Measurements from ENCODE around the gene RAP1GAP.

RAP1GAP gene

DNA sequence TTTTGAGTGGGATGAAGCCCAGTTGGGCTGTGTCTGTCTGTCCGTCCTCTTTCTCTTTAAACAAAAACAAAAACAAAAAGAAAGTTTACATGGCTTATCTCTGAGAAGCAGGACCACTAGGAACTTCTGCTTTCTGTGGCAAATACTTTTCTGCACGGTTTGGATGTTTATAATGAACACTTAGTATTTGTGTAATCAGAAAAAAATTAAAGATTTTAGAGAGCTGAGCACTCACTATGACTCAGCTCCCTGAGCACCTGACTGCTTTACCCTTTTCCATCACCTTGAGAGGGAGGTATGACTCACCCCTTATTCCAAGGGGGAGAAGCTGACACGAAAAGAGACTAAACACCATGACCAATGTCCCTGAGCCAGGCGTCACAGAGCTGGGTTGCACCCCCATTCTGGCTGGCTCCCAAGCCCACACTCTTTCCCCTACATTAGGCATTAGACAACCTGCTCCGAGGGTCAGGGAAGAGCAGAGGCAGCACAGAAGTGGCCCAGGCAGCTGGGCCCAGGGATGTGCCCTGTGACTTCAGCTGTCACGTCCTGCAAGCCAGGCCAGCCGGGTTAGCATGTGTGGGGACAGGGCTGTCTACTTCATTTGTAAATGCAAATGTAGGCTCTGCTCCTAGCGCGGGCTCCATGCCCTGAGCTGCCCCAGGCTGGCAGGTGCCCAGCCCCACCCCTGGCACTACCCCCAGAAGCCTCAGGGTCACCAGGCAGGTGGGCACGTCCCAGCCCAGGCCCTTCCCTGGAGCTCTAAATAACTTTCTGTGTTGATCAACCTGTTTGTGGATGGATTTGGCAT is 30.4 kb downstream of the RAP1GAP start:
- no peaks in the 10 kb centered on the region for H3K27me3 ChIP-seq
- H3K36me3 ChIP-seq, result no peaks in the 10 kb centered on the region
- H3K9me3 ChIP-seq, result no peaks in the 10 kb centered on the region
- DNase-seq, result no peak
- H3K4me3 ChIP-seq (ENCODE audit: low read depth, low read length), result no peak overlapping the region
- H3K4me1 ChIP-seq, result no peaks in the 10 kb centered on the region
- TF ChIP-seq, protein P1, sequence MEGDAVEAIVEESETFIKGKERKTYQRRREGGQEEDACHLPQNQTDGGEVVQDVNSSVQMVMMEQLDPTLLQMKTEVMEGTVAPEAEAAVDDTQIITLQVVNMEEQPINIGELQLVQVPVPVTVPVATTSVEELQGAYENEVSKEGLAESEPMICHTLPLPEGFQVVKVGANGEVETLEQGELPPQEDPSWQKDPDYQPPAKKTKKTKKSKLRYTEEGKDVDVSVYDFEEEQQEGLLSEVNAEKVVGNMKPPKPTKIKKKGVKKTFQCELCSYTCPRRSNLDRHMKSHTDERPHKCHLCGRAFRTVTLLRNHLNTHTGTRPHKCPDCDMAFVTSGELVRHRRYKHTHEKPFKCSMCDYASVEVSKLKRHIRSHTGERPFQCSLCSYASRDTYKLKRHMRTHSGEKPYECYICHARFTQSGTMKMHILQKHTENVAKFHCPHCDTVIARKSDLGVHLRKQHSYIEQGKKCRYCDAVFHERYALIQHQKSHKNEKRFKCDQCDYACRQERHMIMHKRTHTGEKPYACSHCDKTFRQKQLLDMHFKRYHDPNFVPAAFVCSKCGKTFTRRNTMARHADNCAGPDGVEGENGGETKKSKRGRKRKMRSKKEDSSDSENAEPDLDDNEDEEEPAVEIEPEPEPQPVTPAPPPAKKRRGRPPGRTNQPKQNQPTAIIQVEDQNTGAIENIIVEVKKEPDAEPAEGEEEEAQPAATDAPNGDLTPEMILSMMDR (IDR thresholded peaks at IDR 0.05; ENCODE audit: low read depth, low read length), result no peak

DNA sequence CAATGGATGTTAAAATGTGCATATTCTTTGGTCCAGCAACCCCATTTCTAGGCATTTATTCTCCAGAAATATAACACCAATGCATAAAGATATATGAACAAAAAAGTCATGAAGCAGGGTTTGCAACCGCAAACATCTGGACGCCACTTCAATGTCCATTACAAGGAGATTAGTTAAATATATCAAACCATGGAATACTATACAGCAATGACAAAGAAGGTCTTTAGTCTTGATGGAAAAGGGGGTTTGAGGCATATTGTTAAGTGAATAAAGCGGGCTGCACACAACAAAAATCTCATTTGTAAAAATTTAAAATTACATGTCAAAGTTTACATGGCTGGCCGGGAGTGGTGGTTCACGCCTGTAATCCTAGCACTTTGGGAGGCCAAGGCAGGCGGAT is 31.6 kb downstream of the RAP1GAP start:
- Histone ChIP-seq H3K4me1 (no peaks in the 10 kb centered on the region), H3K27me3 (no peaks in the 10 kb centered on the region), H3K36me3 (no peaks in the 10 kb centered on the region), H3K9me3 (no peaks in the 10 kb centered on the region), H3K4me3 (ENCODE audit: low read depth, low read length) (no peak overlapping the region)
- TF ChIP-seq, protein P1 (IDR thresholded peaks at IDR 0.05; ENCODE audit: low read depth, low read length), result no peak
- DNase-seq, result no peak

DNA sequence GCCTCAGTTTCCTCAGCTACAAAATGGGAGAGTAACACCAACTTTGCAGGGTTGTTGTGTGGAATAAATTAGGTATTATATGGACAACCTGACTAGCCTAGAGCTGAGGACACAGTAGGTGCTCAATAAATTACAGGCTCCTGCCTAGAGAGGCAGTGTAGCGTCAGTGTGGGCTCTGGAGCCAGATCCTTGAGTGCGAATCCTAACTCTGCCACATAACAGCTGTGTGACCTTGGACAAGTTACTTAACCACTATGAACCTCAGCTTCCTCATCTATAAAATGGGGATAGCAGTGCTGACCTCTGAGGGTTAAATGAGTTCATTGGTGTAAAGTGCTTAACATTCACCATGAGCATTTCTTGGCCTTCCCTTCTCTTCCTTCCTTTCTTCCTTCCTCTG is 33.1 kb downstream of the RAP1GAP start:
- no peak for DNase-seq
- no peaks in the 10 kb centered on the region for H3K36me3 ChIP-seq
- no peaks in the 10 kb centered on the region for H3K4me1 ChIP-seq
- H3K9me3 ChIP-seq, result no peaks in the 10 kb centered on the region
- TF ChIP-seq, protein P1 (IDR thresholded peaks at IDR 0.05; ENCODE audit: low read depth, low read length), result no peak
- H3K4me3 ChIP-seq (ENCODE audit: low read depth, low read length), result no peak overlapping the region
- H3K27me3 ChIP-seq, result no peaks in the 10 kb centered on the region

DNA sequence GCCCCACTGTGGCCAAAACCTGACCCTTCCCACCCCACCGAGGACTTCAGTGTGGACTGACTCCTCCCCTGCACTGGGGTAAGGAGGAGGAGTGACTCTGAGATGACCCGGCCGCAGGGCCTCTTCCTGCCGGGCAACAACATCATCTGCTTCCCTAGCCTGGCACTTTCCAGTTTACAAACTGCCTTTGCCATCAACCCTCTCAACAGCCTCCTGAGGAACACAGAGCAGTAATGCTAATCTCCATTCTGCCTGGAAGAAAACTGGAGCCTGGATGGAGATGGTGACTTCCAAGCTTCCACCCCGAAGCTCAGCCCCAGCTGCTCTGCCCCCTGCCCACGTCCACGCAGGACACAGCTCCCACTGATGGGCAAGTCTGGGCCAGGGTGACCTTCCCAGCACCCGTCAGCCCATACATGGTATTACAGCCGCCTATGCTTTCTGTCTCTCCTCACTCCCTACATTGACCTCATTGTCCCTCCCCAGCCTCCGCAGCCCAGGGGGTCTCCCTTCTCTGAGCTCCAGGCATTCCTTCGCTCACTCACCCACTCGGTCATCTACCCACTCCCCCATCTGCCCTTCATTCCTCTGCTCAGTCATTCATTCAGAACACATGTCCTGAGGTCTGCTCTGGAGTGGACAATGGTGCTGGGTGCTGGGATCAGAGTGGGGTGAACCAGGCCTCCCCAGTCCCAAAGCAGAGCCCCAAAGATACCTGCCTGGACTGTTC is 34.2 kb downstream of the RAP1GAP start:
- no peaks in the 10 kb centered on the region for H3K9me3 ChIP-seq
- no peaks in the 10 kb centered on the region for H3K27me3 ChIP-seq
- H3K4me1 ChIP-seq, result no peaks in the 10 kb centered on the region
- TF ChIP-seq, protein P1 (IDR thresholded peaks at IDR 0.05; ENCODE audit: low read depth, low read length), result no peak
- no peak overlapping the region for H3K4me3 ChIP-seq (ENCODE audit: low read depth, low read length)
- no peak for DNase-seq
- no peaks in the 10 kb centered on the region for H3K36me3 ChIP-seq

DNA sequence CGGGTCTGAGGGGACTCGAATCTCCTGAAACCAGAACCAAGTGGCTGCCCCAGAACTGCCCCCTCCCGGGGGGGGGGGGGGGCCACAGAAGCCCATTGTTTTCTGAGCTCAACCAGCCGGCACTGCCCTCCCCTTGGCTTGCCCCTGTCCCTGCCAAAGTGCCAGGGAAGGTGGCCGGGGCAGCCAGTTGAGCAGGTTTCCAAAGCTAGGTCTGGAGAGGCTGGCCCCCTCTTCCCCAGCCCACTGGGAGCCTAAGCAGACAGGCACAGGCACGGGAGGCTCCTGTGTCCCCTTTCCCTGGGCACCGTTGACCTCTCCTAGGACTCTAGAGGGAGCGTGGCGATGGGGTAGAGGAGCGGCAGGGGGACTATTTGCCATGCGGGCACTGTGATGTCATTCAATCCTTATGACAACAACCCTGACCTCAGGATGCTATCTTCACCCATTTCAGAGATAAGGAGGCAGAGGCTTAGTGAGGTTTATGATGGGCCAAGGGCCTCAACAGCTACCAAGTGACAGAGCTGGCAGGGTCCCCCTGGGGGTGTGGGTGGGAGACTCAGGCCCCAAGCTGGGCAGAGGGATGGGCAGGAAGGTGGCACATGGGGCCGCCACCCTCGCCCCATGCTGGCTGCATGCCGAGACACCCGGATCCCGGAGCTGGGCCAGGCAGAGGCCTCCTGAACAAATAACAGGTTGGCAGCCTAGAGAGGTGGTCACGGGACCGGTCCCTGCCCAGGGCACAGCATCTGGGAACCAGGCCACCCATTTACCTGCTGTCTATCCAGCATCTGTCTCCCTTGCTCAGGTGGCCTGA is 35.0 kb downstream of the RAP1GAP start:
- no peaks in the 10 kb centered on the region for H3K27me3 ChIP-seq
- no peaks in the 10 kb centered on the region for H3K9me3 ChIP-seq
- no peak overlapping the region for H3K4me3 ChIP-seq (ENCODE audit: low read depth, low read length)
- TF ChIP-seq, protein P1 (IDR thresholded peaks at IDR 0.05; ENCODE audit: low read depth, low read length), result no peak
- H3K4me1 ChIP-seq, result no peaks in the 10 kb centered on the region
- H3K36me3 ChIP-seq, result no peaks in the 10 kb centered on the region
- DNase-seq, result no peak
